Colonic mucosa (tissue), 4 donors: ENCODE data around the gene PPP2R5E. TPM values are rescaled to one million over a fixed set of nuclear protein-coding genes. Genes with fewer than 3 reads are reported as not detected.

Experiments used
- DNase-seq: peaks from one replicate; pipeline ENCODE4 v3.0.0-alpha.2; 2020
- H3K27ac ChIP-seq: fragments of 200-600 bp; one replicate; pipeline ENCODE4 v1.8.0; 2021
- H3K27me3 ChIP-seq: fragments of 200-600 bp; one replicate; pipeline ENCODE4 v1.8.0; 2021
- H3K36me3 ChIP-seq: fragments of 200-600 bp; one replicate; pipeline ENCODE4 v1.8.0; 2021
- H3K4me1 ChIP-seq: fragments of 200-600 bp; one replicate; pipeline ENCODE4 v1.8.0; 2021; ENCODE audit warnings: mild to moderate bottlenecking
- H3K4me3 ChIP-seq: fragments of 200-600 bp; one replicate; pipeline ENCODE4 v1.8.0; 2021
- H3K9ac ChIP-seq, 2 donors: one replicate each; pipeline ENCODE4 v1.7.0; 2013; ENCODE audit warnings: control low read depth in 2 of 2, low read depth in 2 of 2, low read length in 2 of 2
- H3K9me3 ChIP-seq: fragments of 200-600 bp; one replicate; pipeline ENCODE4 v1.8.0; 2021
- CTCF ChIP-seq: fragments of 200-600 bp; IDR thresholded peaks from one replicate; pipeline ENCODE4 v1.8.0; 2022; ENCODE audit warnings: antibody characterized with exemption, mild to moderate bottlenecking
- intact Hi-C: fragments of 100-400 bp; cut with DNase I; formaldehyde crosslinking; loops from one replicate; pipeline ENCODE4 v1.14.1; 2022
- total RNA-seq, 2 donors: library from RNA; stranded (reverse); fragmentation: NEBNext Ultra II Directional in 1 of 2; extraction: Animal tissue kit (Norgen Biotek cat#: 25700) in 1 of 2; gene quantifications; one replicate each; pipeline ENCODE4 v1.2.1, GENCODE V29; 2021
- donor health status: healthy.
- donor health status: DM: no; HTN: no; CAD: no.
- donor health status: DM: no; HTN: no; CAD: no.

PPP2R5E gene
- total RNA-seq, 2 donors from 2014 or later = 58.0 to 62.7 TPM

- no peaks in the 10 kb centered on the region for H3K36me3 ChIP-seq
- H3K27ac ChIP-seq = peak overlapping the region; percentile 17
- intact Hi-C loops = no loop called here
- H3K9me3 ChIP-seq = no peaks in the 10 kb centered on the region
- no peak overlapping the region for H3K9ac ChIP-seq
- no peak overlapping the region for H3K4me3 ChIP-seq
- no peak for TF ChIP-seq CTCF
- no peak for DNase-seq
- no peaks in the 10 kb centered on the region for H3K27me3 ChIP-seq
- peaks cover 16% of the 10 kb centered on the region for H3K4me1 ChIP-seq
Measured at GRCh38 chr14:63470962-63471793, 72.0 kb downstream of the PPP2R5E start.

GRCh38 chr14:63468294-63468693 lies 74.9 kb downstream of the PPP2R5E start:
- no peak for DNase-seq
- Histone ChIP-seq H3K36me3 (no peaks in the 10 kb centered on the region), H3K27ac (no peak overlapping the region), H3K4me3 (no peak overlapping the region), H3K4me1 (peaks cover 13% of the 10 kb centered on the region), H3K9me3 (no peaks in the 10 kb centered on the region), H3K27me3 (no peaks in the 10 kb centered on the region), H3K9ac (no peak overlapping the region)
- no peak for TF ChIP-seq CTCF
- intact Hi-C loops = no loop called here

GRCh38 chr14:63467440-63468072 lies 75.6 kb downstream of the PPP2R5E start:
- no peak overlapping the region for H3K27ac ChIP-seq
- intact Hi-C loops = no loop called here
- DNase-seq = no peak
- H3K27me3 ChIP-seq = no peaks in the 10 kb centered on the region
- peaks cover 13% of the 10 kb centered on the region for H3K4me1 ChIP-seq
- H3K36me3 ChIP-seq = no peaks in the 10 kb centered on the region
- no peaks in the 10 kb centered on the region for H3K9me3 ChIP-seq
- no peak for TF ChIP-seq CTCF
- no peak overlapping the region for H3K4me3 ChIP-seq
- no peak overlapping the region for H3K9ac ChIP-seq

GRCh38 chr14:63465347-63465746 lies 77.8 kb downstream of the PPP2R5E start:
- H3K27me3 ChIP-seq = no peaks in the 10 kb centered on the region
- intact Hi-C loops = no loop called here
- no peaks in the 10 kb centered on the region for H3K36me3 ChIP-seq
- H3K4me3 ChIP-seq = no peak overlapping the region
- H3K4me1 ChIP-seq = no peaks in the 10 kb centered on the region
- no peak overlapping the region for H3K27ac ChIP-seq
- H3K9me3 ChIP-seq = no peaks in the 10 kb centered on the region
- H3K9ac ChIP-seq = no peak overlapping the region
- no peak for TF ChIP-seq CTCF
- no peak for DNase-seq

- H3K9me3 ChIP-seq = no peaks in the 10 kb centered on the region
Measured at GRCh38 chr14:63460680-63461369, 82.4 kb downstream of the PPP2R5E start.

More at GRCh38 chr14:63460680-63461369, 82.4 kb downstream of the PPP2R5E start:
- Histone ChIP-seq H3K36me3 (no peaks in the 10 kb centered on the region), H3K4me1 (no peaks in the 10 kb centered on the region), H3K4me3 (no peak overlapping the region), H3K9ac (no peak overlapping the region), H3K27me3 (no peaks in the 10 kb centered on the region), H3K27ac (no peak overlapping the region)
- intact Hi-C loops = no loop called here
- TF ChIP-seq CTCF = no peak
- DNase-seq = no peak
